SK-N-SH (cell line): ENCODE results near the gene LIPA.

ENCODE experiments used
- CHD2 ChIP-seq: fragments of 150-350 bp; IDR thresholded peaks from 2 replicates; pipeline ENCODE4 v1.6.1; 2018; ENCODE audit warnings: low read length; ENCODE audit not compliant: partially characterized antibody
- CTCF ChIP-seq: fragments of 200-600 bp; sonication (generic); IDR thresholded peaks from 2 replicates; pipeline ENCODE4 v1.6.1; 2017; ENCODE audit warnings: antibody characterized with exemption, mild to moderate bottlenecking, moderate library complexity
- ELF1 ChIP-seq: IDR thresholded peaks from 2 replicates; pipeline ENCODE4 v1.4.0; 2012
- EZH2phosphoT487 ChIP-seq: fragments of 200-600 bp; sonication (generic); IDR thresholded peaks from 2 replicates; pipeline ENCODE4 v1.6.1; 2017; ENCODE audit warnings: low read depth, mixed run types, mild to moderate bottlenecking, antibody characterized with exemption, moderate library complexity, borderline replicate concordance
- GABPA ChIP-seq: IDR thresholded peaks from 2 replicates; pipeline ENCODE4 v1.4.0; 2012; ENCODE audit warnings: low read depth, mild to moderate bottlenecking
- MEF2A ChIP-seq: IDR thresholded peaks from 2 replicates; pipeline ENCODE4 v1.4.0; 2012; ENCODE audit warnings: low read depth, borderline replicate concordance
- POLR2AphosphoS5 ChIP-seq: IDR thresholded peaks from 2 replicates; pipeline ENCODE4 v1.6.1; 2012; ENCODE audit warnings: low read depth, low read length
- REST ChIP-seq: IDR thresholded peaks from 2 replicates; pipeline ENCODE4 v1.6.1; 2012; ENCODE audit warnings: mild to moderate bottlenecking, low read depth, low read length, moderate library complexity
- SIN3A ChIP-seq: IDR thresholded peaks from 2 replicates; pipeline ENCODE4 v1.6.1; 2012; ENCODE audit warnings: low read depth, mild to moderate bottlenecking, low read length, moderate library complexity, borderline replicate concordance
- YY1 ChIP-seq: IDR thresholded peaks from 2 replicates; pipeline ENCODE4 v1.4.0; 2012; ENCODE audit warnings: low read depth, mild to moderate bottlenecking

GRCh38 chr10:89184638-89185037, 66.9 kb downstream of the LIPA start:
- no peak for TF ChIP-seq SIN3A
- TF ChIP-seq GABPA = no peak
- no peak for TF ChIP-seq CHD2
- no peak for TF ChIP-seq CTCF
- TF ChIP-seq REST = no peak
- TF ChIP-seq POLR2AphosphoS5 = no peak
- no peak for TF ChIP-seq MEF2A
- no peak for TF ChIP-seq EZH2phosphoT487
- no peak for TF ChIP-seq ELF1
- no peak for TF ChIP-seq YY1
